ENCODE data around the gene NPEPL1.
"Not testable (repeated sequence)": the region's sequence is repeated elsewhere in the genome, so short reads cannot be mapped to it uniquely, and the experiment has no call there.

DNA sequence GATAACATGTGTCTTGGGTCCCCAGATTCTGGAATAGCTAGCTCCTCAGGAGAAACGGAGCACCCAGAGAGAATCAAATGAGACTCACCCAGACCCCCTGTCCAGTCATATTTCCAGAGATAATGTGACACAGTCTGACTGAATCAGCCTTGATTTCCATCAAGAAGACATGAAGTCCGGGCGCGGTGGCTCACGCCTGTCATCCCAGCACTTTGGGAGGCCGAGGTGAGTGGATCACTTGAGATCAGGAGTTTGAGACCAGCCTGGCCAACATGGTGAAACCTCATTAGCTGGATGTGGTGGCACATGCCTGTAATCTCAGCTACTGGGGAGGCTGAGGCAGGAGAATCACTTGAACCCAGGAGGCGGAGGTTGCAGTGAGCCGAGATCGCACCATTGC lies 49.7 kb upstream of the NPEPL1 start:
- TF ChIP-seq POLR2A (IDR thresholded peaks at IDR 0.05; ENCODE audit: low read depth, low read length); FOS (IDR thresholded peaks at IDR 0.05; ENCODE audit: borderline replicate concordance, insufficient read depth, low read length): not testable (repeated sequence)
- TF ChIP-seq, protein P1, sequence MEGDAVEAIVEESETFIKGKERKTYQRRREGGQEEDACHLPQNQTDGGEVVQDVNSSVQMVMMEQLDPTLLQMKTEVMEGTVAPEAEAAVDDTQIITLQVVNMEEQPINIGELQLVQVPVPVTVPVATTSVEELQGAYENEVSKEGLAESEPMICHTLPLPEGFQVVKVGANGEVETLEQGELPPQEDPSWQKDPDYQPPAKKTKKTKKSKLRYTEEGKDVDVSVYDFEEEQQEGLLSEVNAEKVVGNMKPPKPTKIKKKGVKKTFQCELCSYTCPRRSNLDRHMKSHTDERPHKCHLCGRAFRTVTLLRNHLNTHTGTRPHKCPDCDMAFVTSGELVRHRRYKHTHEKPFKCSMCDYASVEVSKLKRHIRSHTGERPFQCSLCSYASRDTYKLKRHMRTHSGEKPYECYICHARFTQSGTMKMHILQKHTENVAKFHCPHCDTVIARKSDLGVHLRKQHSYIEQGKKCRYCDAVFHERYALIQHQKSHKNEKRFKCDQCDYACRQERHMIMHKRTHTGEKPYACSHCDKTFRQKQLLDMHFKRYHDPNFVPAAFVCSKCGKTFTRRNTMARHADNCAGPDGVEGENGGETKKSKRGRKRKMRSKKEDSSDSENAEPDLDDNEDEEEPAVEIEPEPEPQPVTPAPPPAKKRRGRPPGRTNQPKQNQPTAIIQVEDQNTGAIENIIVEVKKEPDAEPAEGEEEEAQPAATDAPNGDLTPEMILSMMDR (IDR thresholded peaks at IDR 0.05; ENCODE audit: extremely low read depth in 1 of 2, insufficient read depth in 1 of 2, low read depth in 1 of 2, low read length in 2 of 2), result not testable (repeated sequence)

Data from endothelial cell of umbilical vein (primary cell).